MM.1S (cell line): ENCODE results near the gene POC1B.

Experiments used
- DNase-seq: peaks from one replicate; pipeline ENCODE4 v3.0.0-alpha.2; 2015
- H2AFZ ChIP-seq: fragments of 300-600 bp; sonication (generic); 2 replicates; pipeline ENCODE4 v1.6.0; 2016; ENCODE audit warnings: antibody characterized with exemption, low read length
- H3F3A ChIP-seq: fragments of 300-600 bp; sonication (generic); 2 replicates; pipeline ENCODE4 v1.6.1; 2016; ENCODE audit warnings: mild to moderate bottlenecking, antibody characterized with exemption, low read length, moderate library complexity, mixed read lengths; ENCODE audit not compliant: insufficient read depth
- H3K27ac ChIP-seq: fragments of 300-600 bp; sonication (generic); 2 replicates; pipeline ENCODE4 v1.5.1; 2016; ENCODE audit warnings: mild to moderate bottlenecking, low read length
- H3K27me3 ChIP-seq: fragments of 300-600 bp; sonication (generic); replicated peaks from 2 replicates; pipeline ENCODE4 v1.6.0; 2016; ENCODE audit warnings: low read length; ENCODE audit not compliant: insufficient read depth
- H3K36me3 ChIP-seq: fragments of 300-600 bp; sonication (generic); replicated peaks from 2 replicates; pipeline ENCODE4 v1.6.1; 2016; ENCODE audit warnings: mild to moderate bottlenecking, low read length, mixed read lengths; ENCODE audit not compliant: insufficient read depth
- H3K4me1 ChIP-seq: fragments of 300-600 bp; sonication (generic); 2 replicates; pipeline ENCODE4 v1.6.1; 2016; ENCODE audit warnings: low read length, mixed read lengths
- H3K4me2 ChIP-seq: fragments of 300-600 bp; sonication (generic); 2 replicates; pipeline ENCODE4 v1.6.0; 2016; ENCODE audit warnings: low read depth, low read length
- H3K4me3 ChIP-seq: fragments of 300-600 bp; sonication (generic); 2 replicates; pipeline ENCODE4 v1.5.1; 2016; ENCODE audit warnings: low read length, mixed read lengths
- H3K79me2 ChIP-seq: fragments of 300-600 bp; sonication (generic); 2 replicates; pipeline ENCODE4 v1.6.1; 2016; ENCODE audit warnings: mixed run types, low read length, mixed read lengths
- H3K9ac ChIP-seq: fragments of 300-600 bp; sonication (generic); 2 replicates; pipeline ENCODE4 v1.6.1; 2016; ENCODE audit warnings: low read length, mixed read lengths
- H3K9me2 ChIP-seq: fragments of 300-600 bp; sonication (generic); replicated peaks from 2 replicates; pipeline ENCODE4 v1.6.1; 2016; ENCODE audit warnings: mild to moderate bottlenecking, low read length, mixed read lengths; ENCODE audit not compliant: insufficient read depth
- H3K9me3 ChIP-seq: fragments of 300-600 bp; sonication (generic); replicated peaks from 2 replicates; pipeline ENCODE4 v1.6.1; 2016; ENCODE audit warnings: mild to moderate bottlenecking, low read length, mixed read lengths; ENCODE audit not compliant: insufficient read depth
- H4K20me1 ChIP-seq: fragments of 300-600 bp; sonication (generic); 2 replicates; pipeline ENCODE4 v1.6.1; 2016; ENCODE audit warnings: mild to moderate bottlenecking, low read length, moderate library complexity, mixed read lengths; ENCODE audit not compliant: insufficient read depth
- CTCF ChIP-seq: fragments of 300-600 bp; sonication (generic); IDR thresholded peaks from 2 replicates; pipeline ENCODE4 v1.5.1; 2016; ENCODE audit warnings: antibody characterized with exemption, low read length, mixed read lengths
- EZH2 ChIP-seq: fragments of 300-600 bp; sonication (generic); optimal IDR thresholded peaks from 2 replicates; pipeline ENCODE3; 2017; ENCODE audit warnings: low read depth, mild to moderate bottlenecking, antibody characterized with exemption, low read length, mixed read lengths
- EZH2phosphoT487 ChIP-seq: fragments of 300-600 bp; sonication (generic); IDR thresholded peaks from 2 replicates; pipeline ENCODE4 v1.6.1; 2018; ENCODE audit warnings: antibody characterized with exemption, low read length

The POC1B gene

GRCh38 chr12:89479982-89480381 is 45.9 kb downstream of the POC1B start:
- Histone ChIP-seq H3K4me3 (no peak overlapping the region), H3K79me2 (peaks cover 8% of the 10 kb centered on the region; the same call in 1 of the 2 replicates), H3K9me2 (no peaks in the 10 kb centered on the region), H3K27me3 (no peaks in the 10 kb centered on the region), H4K20me1 (no peaks in the 10 kb centered on the region), H3K27ac (no peak overlapping the region), H3K4me1 (peaks cover 9% of the 10 kb centered on the region), H3K9ac (no peak overlapping the region), H3K9me3 (no peaks in the 10 kb centered on the region), H3K36me3 (no peaks in the 10 kb centered on the region; the same call in 1 of the 2 replicates), H2AFZ (no peak overlapping the region), H3F3A (peaks cover 2% of the 10 kb centered on the region), H3K4me2 (no peak overlapping the region)
- DNase-seq = no peak
- TF ChIP-seq CTCF = no peak

- Histone ChIP-seq H4K20me1 (no peaks in the 10 kb centered on the region), H3K79me2 (peaks cover 14% of the 10 kb centered on the region), H2AFZ (no peak overlapping the region), H3K4me2 (no peak overlapping the region), H3F3A (peaks cover 12% of the 10 kb centered on the region), H3K4me3 (no peak overlapping the region), H3K9ac (no peak overlapping the region), H3K4me1 (peaks cover 28% of the 10 kb centered on the region), H3K27ac (no peak overlapping the region), H3K27me3 (no peaks in the 10 kb centered on the region), H3K9me2 (no peaks in the 10 kb centered on the region), H3K36me3 (no peaks in the 10 kb centered on the region), H3K9me3 (no peaks in the 10 kb centered on the region)
- TF ChIP-seq EZH2phosphoT487 = no peak
- TF ChIP-seq EZH2 = no peak
- TF ChIP-seq CTCF = no peak
- DNase-seq = no peak
Observed at GRCh38 chr12:89477633-89478279, 48.1 kb downstream of the POC1B start.

GRCh38 chr12:89476904-89477595 is 48.8 kb downstream of the POC1B start:
- H3K9me2 ChIP-seq = no peaks in the 10 kb centered on the region
- DNase-seq = no peak
- H3K4me2 ChIP-seq = no peak overlapping the region
- no peaks in the 10 kb centered on the region for H3K36me3 ChIP-seq
- H3K27me3 ChIP-seq = no peaks in the 10 kb centered on the region
- H3K9me3 ChIP-seq = no peaks in the 10 kb centered on the region
- no peak overlapping the region for H3K9ac ChIP-seq
- peaks cover 28% of the 10 kb centered on the region for H3K4me1 ChIP-seq
- no peak overlapping the region for H3K4me3 ChIP-seq
- TF ChIP-seq CTCF = no peak
- no peak for TF ChIP-seq EZH2phosphoT487
- TF ChIP-seq EZH2 = no peak
- H3F3A ChIP-seq = peaks cover 12% of the 10 kb centered on the region
- no peak overlapping the region for H2AFZ ChIP-seq
- H3K27ac ChIP-seq = no peak overlapping the region
- H4K20me1 ChIP-seq = no peaks in the 10 kb centered on the region
- H3K79me2 ChIP-seq = peaks cover 18% of the 10 kb centered on the region
